ENCODE measurements around the gene ANKRD10.

Gene ANKRD10

DNA sequence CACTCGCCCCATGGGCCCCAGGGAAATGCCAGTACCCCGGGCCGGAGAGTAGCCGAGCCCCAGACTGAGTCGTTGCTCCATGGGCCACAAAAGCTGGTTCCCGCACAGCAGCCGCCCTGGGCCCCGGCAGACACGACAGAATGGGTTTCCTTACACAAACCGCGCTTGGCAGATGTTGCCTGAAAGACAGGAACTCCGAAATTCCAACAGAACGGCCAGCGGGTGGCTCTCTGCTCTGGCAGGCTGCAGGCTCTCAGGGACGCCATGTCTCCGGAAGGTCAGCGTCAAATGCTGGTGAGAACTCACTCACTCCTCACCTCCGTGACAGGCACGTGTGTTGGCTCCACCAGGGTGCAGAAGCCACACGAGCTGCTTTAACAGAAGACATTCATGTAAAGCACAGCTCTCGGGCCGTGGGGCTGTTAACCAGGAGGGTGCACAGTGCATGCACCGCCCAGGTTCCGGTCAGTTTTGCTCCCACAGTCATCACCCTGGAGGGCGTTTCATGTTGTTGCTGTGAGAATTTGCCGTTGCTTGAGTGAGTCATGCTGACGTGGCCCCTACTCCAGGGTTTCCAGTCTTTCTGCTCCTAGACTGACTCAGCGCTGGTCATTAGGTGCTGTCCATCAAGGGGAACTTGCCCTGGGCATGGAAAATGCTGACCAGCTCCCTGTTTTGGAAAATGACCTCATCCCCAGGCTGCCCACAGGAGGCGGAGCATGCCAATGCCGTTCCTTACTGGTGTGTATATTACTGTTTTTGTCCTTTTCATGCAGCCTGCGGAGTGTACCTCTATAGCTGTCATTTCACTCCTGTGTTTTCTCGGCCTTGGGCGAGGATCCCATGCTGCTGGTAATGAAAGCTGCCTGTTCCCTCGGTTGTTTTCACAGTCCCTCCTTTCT, 44.8 kb downstream of the ANKRD10 start:
- ChIA-PET POLR2A (interaction anchor here (0.9 to 1.8 kb wide), 4 partner anchors 45 to 198 kb away, joined by 3 to 6 read pairs (median 4); partner anchors contain the start of gene ANKRD10), CTCF (interaction anchor here (0.6 kb wide), 1 partner anchor 70 kb away, joined by 3 read pairs; no protein-coding TSS in a partner anchor)
- DNase-seq (ENCODE audit: extremely low spot score): peak; percentile 30
- TF ChIP-seq, protein P1, sequence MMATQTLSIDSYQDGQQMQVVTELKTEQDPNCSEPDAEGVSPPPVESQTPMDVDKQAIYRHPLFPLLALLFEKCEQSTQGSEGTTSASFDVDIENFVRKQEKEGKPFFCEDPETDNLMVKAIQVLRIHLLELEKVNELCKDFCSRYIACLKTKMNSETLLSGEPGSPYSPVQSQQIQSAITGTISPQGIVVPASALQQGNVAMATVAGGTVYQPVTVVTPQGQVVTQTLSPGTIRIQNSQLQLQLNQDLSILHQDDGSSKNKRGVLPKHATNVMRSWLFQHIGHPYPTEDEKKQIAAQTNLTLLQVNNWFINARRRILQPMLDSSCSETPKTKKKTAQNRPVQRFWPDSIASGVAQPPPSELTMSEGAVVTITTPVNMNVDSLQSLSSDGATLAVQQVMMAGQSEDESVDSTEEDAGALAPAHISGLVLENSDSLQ (IDR thresholded peaks at IDR 0.05): peak; percentile 96
- TF ChIP-seq FOXK2 (IDR thresholded peaks at IDR 0.05) (no peak), LEF1 (IDR thresholded peaks at IDR 0.05; ENCODE audit: borderline replicate concordance) (no peak), FOXM1 (IDR thresholded peaks at IDR 0.05; ENCODE audit: borderline replicate concordance) (no peak), SUZ12 (IDR thresholded peaks at IDR 0.05) (no peak), BHLHE40 (IDR thresholded peaks at IDR 0.05; ENCODE audit: borderline replicate concordance) (no peak), CTBP1 (IDR thresholded peaks at IDR 0.05; ENCODE audit: borderline replicate concordance) (peak; percentile 35; the same call in 1 of the 2 replicates), ZNF384 (IDR thresholded peaks at IDR 0.05) (no peak), ARNT (IDR thresholded peaks at IDR 0.05) (no peak), L3MBTL2 (conservative IDR thresholded peaks at IDR 0.05) (peak; percentile 70), SP1 (IDR thresholded peaks at IDR 0.05) (no peak), TARDBP (IDR thresholded peaks at IDR 0.05) (no peak), FOXA1 (IDR thresholded peaks at IDR 0.05) (no peak), ELF4 (IDR thresholded peaks at IDR 0.05) (no peak), HDGF (IDR thresholded peaks at IDR 0.05; ENCODE audit: borderline replicate concordance) (no peak), NFRKB (IDR thresholded peaks at IDR 0.05) (no peak)

DNA sequence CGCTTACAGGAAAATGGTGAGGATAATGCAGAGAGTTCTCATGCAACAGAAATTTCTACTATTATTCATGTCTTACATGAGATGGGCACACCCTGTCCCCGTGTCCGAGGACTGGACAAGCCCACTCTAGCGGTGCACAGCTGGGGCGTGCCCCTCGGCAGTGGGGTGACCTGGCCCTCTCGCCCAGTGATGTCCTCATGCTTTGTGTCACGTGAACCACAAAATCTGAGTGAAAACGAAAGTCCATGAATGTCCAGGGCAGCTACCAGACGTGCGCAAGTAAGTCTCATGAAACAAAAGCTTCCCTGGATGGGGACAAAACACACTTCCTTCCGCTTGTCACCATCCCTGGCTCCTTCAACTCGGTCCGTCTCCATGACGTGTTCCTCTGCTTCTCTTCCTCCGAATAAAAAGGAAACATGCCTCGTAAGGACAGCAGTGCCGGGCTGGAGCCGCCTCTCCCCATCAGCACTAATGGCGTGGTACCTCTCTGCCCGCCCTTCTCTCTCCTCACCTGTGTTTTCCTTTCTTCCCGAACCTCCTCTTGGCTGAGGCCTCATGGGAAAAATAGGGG, 45.6 kb downstream of the ANKRD10 start:
- DNase-seq (ENCODE audit: extremely low spot score): no peak
- ChIA-PET CTCF (no interaction called here), POLR2A (interaction anchor here (0.9 to 1.8 kb wide), 2 partner anchors 44 to 154 kb away, joined by 3 to 6 read pairs; no protein-coding TSS in a partner anchor)
- TF ChIP-seq SUZ12 (IDR thresholded peaks at IDR 0.05): no peak
- TF ChIP-seq SP1 (IDR thresholded peaks at IDR 0.05): no peak
- no peak for TF ChIP-seq LEF1 (IDR thresholded peaks at IDR 0.05; ENCODE audit: borderline replicate concordance)
- TF ChIP-seq FOXM1 (IDR thresholded peaks at IDR 0.05; ENCODE audit: borderline replicate concordance): no peak
- no peak for TF ChIP-seq ARNT (IDR thresholded peaks at IDR 0.05)
- no peak for TF ChIP-seq HDGF (IDR thresholded peaks at IDR 0.05; ENCODE audit: borderline replicate concordance)
- no peak for TF ChIP-seq NFRKB (IDR thresholded peaks at IDR 0.05)
- TF ChIP-seq FOXA1 (IDR thresholded peaks at IDR 0.05): no peak
- TF ChIP-seq TARDBP (IDR thresholded peaks at IDR 0.05): no peak
- TF ChIP-seq CTBP1 (IDR thresholded peaks at IDR 0.05; ENCODE audit: borderline replicate concordance): no peak
- TF ChIP-seq ELF4 (IDR thresholded peaks at IDR 0.05): no peak
- no peak for TF ChIP-seq L3MBTL2 (conservative IDR thresholded peaks at IDR 0.05)
- TF ChIP-seq, protein P1 (IDR thresholded peaks at IDR 0.05): no peak
- no peak for TF ChIP-seq ZNF384 (IDR thresholded peaks at IDR 0.05)
- TF ChIP-seq FOXK2 (IDR thresholded peaks at IDR 0.05): no peak
- TF ChIP-seq BHLHE40 (IDR thresholded peaks at IDR 0.05; ENCODE audit: borderline replicate concordance): no peak

DNA sequence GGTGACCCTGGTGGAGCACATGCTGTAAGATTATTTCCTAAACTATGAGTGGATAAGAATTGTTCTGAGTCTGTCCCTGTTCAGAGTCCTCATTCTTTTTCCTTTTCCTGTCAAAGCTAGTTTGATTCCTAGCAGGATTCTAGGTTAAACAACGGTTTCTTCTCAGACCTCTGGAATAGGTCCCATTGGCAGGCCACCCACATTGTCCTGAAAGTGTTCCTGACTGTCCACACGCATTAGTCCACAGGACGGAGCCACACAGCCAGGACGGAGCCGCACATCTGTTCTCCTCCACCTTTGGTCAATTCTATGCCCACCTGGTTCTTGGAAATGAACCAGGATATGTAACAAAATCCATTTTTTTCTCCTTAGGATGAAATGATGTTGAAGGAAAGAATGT, 46.1 kb downstream of the ANKRD10 start:
- POLR2A ChIA-PET: interaction anchor here (0.9 to 1.8 kb wide), 2 partner anchors 44 to 154 kb away, joined by 3 to 6 read pairs; no protein-coding TSS in a partner anchor
- no peak for DNase-seq (ENCODE audit: extremely low spot score)
- CTCF ChIA-PET: no interaction called here
- TF ChIP-seq L3MBTL2 (conservative IDR thresholded peaks at IDR 0.05) (no peak), BHLHE40 (IDR thresholded peaks at IDR 0.05; ENCODE audit: borderline replicate concordance) (no peak), HDGF (IDR thresholded peaks at IDR 0.05; ENCODE audit: borderline replicate concordance) (no peak), NFRKB (IDR thresholded peaks at IDR 0.05) (no peak), LEF1 (IDR thresholded peaks at IDR 0.05; ENCODE audit: borderline replicate concordance) (no peak), ARNT (IDR thresholded peaks at IDR 0.05) (no peak), SUZ12 (IDR thresholded peaks at IDR 0.05) (no peak), SP1 (IDR thresholded peaks at IDR 0.05) (no peak), CTBP1 (IDR thresholded peaks at IDR 0.05; ENCODE audit: borderline replicate concordance) (no peak), FOXK2 (IDR thresholded peaks at IDR 0.05) (no peak), TARDBP (IDR thresholded peaks at IDR 0.05) (no peak), FOXA1 (IDR thresholded peaks at IDR 0.05) (no peak), ELF4 (IDR thresholded peaks at IDR 0.05) (no peak), FOXM1 (IDR thresholded peaks at IDR 0.05; ENCODE audit: borderline replicate concordance) (no peak)
- TF ChIP-seq, protein P1 (IDR thresholded peaks at IDR 0.05): no peak

DNA sequence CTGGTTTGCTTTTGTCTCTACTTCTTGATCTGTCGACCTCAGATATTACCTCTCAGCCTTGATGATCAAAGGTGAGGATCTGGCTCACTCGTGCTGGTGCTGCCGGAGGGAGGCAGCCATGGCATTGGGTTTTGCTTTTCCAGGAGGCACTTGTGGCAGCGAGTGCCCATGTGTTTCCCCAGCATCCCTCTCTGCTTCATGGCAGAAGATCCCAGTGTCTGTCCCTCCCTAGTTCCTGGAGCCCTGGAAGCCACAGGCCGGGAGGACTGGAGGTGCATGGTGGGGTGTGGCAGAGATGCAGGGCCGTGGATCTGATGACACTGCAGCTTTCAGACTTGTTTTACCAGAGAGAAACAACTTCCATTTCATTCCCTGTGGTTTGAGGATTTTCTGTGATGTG, 47.5 kb downstream of the ANKRD10 start:
- TF ChIP-seq ZNF384 (IDR thresholded peaks at IDR 0.05) (no peak), HDGF (IDR thresholded peaks at IDR 0.05; ENCODE audit: borderline replicate concordance) (no peak), SUZ12 (IDR thresholded peaks at IDR 0.05) (no peak), FOXM1 (IDR thresholded peaks at IDR 0.05; ENCODE audit: borderline replicate concordance) (no peak)
- no peak for DNase-seq (ENCODE audit: extremely low spot score)
- CTCF ChIA-PET: no interaction called here
- POLR2A ChIA-PET: interaction anchor here (0.9 to 1.2 kb wide), 2 partner anchors 9 to 17 kb away, joined by 3 read pairs; no protein-coding TSS in a partner anchor

DNA sequence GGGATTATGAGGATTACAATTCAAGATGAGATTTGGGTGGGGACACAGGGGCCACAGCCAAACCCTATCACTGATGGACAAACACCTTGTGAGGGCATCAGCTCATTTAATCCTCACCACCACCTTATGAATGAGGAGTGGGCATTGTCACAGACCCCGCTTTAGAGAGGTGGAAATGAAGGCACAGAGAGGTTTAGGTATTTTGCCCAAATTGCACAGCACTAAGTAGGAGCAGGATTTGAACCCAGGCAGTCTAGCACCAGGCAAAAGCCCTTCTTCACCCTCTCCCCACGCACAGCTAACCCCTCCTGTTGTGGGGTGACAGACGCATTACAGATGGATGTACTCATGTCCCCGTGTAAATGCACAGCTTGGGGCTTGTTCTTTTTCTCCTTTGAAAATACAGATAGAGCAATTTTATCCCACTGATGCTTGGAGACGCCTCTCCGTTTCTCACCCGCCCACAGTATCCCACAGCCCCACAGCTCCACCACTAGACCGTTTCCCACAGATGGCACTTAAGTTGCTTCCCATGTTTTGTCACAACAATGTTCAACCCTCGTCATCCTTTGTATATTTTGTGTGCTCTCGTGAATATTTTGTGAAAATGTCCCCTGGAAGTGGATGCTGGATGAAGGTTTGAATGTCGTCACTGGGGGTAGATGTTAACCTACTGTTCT, 48.2 kb downstream of the ANKRD10 start:
- POLR2A ChIA-PET: interaction anchor here (0.9 kb wide), 1 partner anchor 8 kb away, joined by 3 read pairs; no protein-coding TSS in a partner anchor
- no peak for DNase-seq (ENCODE audit: extremely low spot score)
- CTCF ChIA-PET: no interaction called here
- TF ChIP-seq CTBP1 (IDR thresholded peaks at IDR 0.05; ENCODE audit: borderline replicate concordance): no peak
- TF ChIP-seq ARNT (IDR thresholded peaks at IDR 0.05): no peak
- no peak for TF ChIP-seq HDGF (IDR thresholded peaks at IDR 0.05; ENCODE audit: borderline replicate concordance)

Data from HEK293T (cell line).